Measurements from ENCODE around the gene BLZF1. TPM values are rescaled to one million over a fixed set of nuclear protein-coding genes. Genes with fewer than 3 reads are reported as not detected.
"Not testable (repeated sequence)": the region's sequence is repeated elsewhere in the genome, so short reads cannot be mapped to it uniquely, and the experiment has no call there.

The BLZF1 gene
- total RNA-seq, 4 donors from 2014 or later: 15.7 to 31.5 (median 22.5) TPM

GRCh38 chr1:169340882-169341281 lies 27.1 kb upstream of the BLZF1 start:
- TF ChIP-seq CTCF (IDR thresholded peaks at IDR 0.05): no peak
- ATAC-seq (ENCODE audit: low FRiP score): no peak
- DNase-seq (ENCODE audit: low spot score): no peak

GRCh38 chr1:169342096-169342495 lies 25.9 kb upstream of the BLZF1 start:
- not testable (repeated sequence) for DNase-seq (ENCODE audit: low spot score); ATAC-seq (ENCODE audit: low FRiP score)

GRCh38 chr1:169345511-169345910 lies 22.5 kb upstream of the BLZF1 start:
- no peak for ATAC-seq (ENCODE audit: low FRiP score)
- DNase-seq (ENCODE audit: low spot score): no peak
- TF ChIP-seq CTCF (IDR thresholded peaks at IDR 0.05): no peak

- no peak for TF ChIP-seq CTCF (IDR thresholded peaks at IDR 0.05)
- ATAC-seq (ENCODE audit: low FRiP score): no peak
- no peak for DNase-seq (ENCODE audit: low spot score)
These were observed 21.9 kb upstream of the BLZF1 start for GRCh38 chr1:169346036-169346589.

GRCh38 chr1:169347688-169348382 lies 20.2 kb upstream of the BLZF1 start:
- TF ChIP-seq CTCF (IDR thresholded peaks at IDR 0.05): no peak
- no peak for ATAC-seq (ENCODE audit: low FRiP score)
- no peak for DNase-seq (ENCODE audit: low spot score)

GRCh38 chr1:169348383-169349036 lies 19.5 kb upstream of the BLZF1 start:
- ATAC-seq (ENCODE audit: low FRiP score) (no peak), DNase-seq (ENCODE audit: low spot score) (no peak)
- no peak for TF ChIP-seq CTCF (IDR thresholded peaks at IDR 0.05)

GRCh38 chr1:169360415-169360814 lies 7.6 kb upstream of the BLZF1 start:
- TF ChIP-seq CTCF (IDR thresholded peaks at IDR 0.05): no peak
- no peak for ATAC-seq (ENCODE audit: low FRiP score)
- no peak for DNase-seq (ENCODE audit: low spot score)
